GM18868 (cell line): ENCODE results near the gene ALDH1A3.

Source experiments
- ATAC-seq: cut with Tn5 transposase; IDR thresholded peaks from one replicate; pipeline ENCODE4 v1.9.1; 2021; ENCODE audit warnings: mild to moderate bottlenecking, moderate library complexity; ENCODE audit not compliant: unreplicated experiment

Gene ALDH1A3

DNA sequence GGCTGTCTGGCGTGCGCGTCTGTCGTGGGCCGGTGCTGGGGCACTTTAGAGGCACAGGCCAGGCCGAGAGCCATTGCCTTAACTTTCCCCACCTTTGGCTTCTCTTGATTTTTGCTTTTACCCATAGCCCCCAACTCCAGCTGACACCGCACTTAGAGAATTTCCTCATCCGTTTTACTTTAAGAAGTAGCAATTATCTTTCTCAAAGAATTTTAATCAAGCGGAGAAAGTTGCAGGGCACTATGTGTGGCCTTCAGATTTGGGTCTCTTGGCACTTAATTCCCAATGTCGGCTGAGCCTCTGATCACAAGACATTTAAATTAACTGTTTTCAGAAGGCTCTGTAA, 1.2 kb downstream of the ALDH1A3 start:
- no peak for ATAC-seq

DNA sequence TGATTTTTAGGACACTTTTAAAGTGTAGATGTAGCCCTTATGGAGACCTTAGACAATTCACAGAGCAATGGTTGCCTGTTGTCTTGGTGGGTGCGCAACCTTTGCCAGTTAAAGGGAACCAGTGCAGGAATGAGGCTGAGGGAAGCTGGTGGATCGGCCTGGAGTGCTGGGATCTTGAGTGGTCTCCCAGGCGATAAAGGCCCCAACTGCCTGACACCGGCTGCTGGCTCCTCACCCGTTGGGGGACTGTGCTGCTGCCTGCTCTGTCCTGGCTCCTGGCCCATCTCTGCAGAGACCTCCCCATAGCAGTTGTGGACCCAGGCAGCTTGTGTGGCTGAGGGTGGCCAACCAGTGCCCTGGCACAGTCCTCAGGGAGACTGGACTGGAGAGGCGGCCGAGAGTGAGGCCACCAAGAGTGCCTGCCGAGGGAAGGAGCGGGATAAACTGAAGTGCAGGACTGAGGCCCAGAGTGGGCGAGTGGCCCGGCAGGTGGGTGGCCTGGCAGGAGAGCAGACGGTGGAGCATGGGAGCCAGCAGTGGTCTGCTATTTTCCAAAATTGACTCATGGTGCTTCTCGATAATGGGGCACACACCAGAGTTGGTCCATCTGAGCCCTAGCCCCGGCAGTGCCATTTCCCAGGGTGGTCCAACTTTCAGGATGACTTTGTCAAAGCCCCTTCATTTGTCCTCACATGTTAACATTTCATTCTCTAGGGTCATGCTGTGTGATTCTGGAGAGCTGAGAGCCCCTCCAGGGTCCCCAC, 2.1 kb downstream of the ALDH1A3 start:
- no peak for ATAC-seq

DNA sequence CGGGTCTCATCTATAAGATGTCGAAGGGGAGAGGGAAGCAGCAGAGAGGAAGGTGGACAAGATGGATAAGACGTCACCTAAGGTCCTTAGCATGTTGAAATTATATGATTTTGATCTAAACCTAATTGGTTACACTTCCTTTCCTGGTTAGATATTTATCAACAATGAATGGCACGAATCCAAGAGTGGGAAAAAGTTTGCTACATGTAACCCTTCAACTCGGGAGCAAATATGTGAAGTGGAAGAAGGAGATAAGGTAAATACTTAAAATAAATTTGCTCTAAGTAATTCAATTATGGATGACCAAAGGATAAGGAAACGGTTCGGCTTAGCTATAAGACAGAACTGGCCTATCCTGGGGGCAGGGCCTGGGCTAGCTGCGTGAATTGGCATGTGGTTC, 5.5 kb downstream of the ALDH1A3 start:
- no peak for ATAC-seq

GRCh38 chr15:100885811-100886210, 6.2 kb downstream of the ALDH1A3 start:
- no peak for ATAC-seq

GRCh38 chr15:100887211-100887913, 7.7 kb downstream of the ALDH1A3 start:
- ATAC-seq: no peak

DNA sequence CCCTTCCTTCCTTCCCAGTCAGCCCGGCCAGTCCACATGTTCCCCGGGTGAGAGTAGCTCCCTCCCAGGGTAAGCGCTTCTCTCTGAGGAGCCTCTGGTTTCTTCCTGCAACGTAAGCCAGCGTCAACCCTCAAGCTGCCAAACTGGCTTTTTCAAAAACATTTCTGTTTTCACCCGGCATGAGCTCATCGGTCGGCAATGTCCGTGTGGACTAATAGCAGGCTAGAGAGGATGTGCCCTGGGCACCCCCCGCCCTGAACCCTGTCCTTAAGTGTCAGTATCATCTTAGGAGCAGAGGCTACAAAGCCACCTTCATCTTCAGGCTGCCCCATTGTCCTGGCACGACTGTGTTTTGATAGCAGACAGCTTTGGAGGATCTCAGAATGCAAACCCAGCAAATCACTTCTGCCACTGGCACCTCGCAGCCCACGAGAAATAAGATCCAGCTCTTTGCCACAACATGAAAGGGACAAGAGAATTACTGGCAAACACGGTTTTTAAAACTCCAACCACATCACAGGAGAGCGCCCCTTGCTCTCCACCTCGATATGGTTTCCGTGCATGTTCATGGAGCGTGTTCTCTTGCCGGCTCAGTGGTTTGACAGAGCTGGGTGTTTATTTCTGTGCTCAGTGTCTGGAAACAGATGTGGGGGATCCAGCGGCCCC, 9.9 kb downstream of the ALDH1A3 start:
- ATAC-seq: no peak

DNA sequence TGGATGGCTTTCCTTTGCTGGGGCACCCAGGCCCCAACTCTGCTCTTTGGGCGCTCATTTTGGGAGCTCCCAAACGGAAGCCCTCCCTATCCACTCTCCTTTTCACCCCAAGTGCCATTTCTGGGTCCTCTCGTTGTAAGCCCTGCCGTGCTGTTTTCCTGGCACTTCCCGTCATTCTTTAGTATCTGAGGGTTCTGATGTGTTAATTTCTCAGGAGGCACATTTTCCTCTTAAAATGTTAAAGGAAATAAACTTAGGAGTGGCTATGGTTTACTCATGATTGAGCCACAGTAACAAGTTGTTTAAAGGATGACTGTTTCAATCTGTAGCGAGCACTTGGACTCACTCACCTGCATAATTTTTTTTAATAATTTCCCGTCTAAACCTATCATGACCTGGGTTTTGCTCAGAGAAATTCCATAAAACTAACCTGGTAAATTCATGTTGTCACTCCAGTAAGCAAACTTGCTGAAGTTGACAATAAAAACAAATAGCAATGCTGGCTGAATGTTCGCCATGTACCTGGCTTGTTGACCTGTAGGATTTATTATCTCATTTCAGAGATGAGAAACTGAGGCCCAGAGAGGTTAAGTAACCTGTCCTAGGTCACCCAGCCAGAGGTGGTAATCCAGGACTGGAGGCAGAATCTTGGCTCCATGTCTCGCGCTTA, 10.6 kb downstream of the ALDH1A3 start:
- ATAC-seq: no peak

GRCh38 chr15:100890850-100891249, 11.2 kb downstream of the ALDH1A3 start:
- no peak for ATAC-seq

GRCh38 chr15:100891307-100892012, 11.8 kb downstream of the ALDH1A3 start:
- ATAC-seq: no peak

- no peak for ATAC-seq
These were observed 12.4 kb downstream of the ALDH1A3 start for GRCh38 chr15:100892013-100892355.

- no peak for ATAC-seq
These were observed 13.8 kb downstream of the ALDH1A3 start for GRCh38 chr15:100893261-100893963.

DNA sequence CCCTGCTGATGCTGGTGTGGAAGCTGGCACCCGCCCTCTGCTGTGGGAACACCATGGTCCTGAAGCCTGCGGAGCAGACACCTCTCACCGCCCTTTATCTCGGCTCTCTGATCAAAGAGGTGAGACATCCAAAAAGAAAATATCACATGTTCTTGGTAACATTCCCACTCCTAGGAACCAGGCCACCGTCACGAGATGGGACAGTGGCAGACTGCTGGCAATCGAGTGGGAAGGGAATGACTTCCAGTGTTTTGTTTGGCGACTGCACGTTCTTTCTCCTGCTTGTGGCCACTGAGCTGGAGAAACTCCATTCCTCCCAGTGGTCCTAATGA, 14.3 kb downstream of the ALDH1A3 start:
- no peak for ATAC-seq

- ATAC-seq: no peak
These were observed 16.1 kb downstream of the ALDH1A3 start for GRCh38 chr15:100895721-100896120.

DNA sequence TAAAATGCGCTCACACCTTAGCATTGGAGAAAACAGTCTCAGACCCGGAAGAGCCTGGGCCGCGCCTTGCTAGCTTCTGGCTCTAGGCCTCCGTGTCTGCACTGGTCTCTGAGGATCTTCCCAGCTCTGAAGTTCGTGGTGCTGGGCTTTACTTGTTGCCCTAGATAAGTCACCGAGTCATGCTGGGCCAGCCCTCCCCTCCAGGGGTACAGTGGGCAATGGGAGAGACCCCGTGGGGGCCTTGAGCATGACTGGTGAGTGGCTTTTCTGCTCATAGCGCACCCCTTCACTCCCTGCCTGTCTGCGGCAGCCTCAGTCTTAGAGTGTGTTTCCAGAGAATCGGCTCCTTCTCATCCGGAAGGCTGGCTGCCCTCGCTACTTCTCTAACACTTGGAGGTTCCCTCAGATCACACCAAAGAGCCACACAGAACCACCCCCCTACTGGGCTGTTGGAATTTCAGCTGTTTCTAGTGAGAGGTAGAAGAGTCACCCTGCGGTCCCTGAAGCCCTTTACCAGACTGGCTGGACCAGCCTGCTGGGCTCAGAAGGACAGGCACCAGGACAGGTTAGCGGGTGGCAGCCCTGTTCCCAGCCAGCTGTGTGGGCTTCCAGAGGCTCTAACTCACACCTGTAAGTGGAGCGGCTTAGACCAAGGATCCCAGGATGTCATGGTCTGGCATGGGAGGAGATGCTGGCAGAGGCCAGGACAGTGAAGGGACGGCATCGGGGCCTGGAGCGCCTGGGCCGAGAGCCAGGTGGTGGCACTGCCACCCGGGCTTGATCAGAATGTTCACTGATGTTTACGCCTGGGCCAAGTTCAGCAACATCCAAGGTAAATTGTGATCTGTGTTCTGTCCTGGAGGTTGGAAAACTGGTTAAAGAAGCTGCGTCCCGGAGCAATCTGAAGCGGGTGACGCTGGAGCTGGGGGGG, 17.9 kb downstream of the ALDH1A3 start:
- no peak for ATAC-seq

DNA sequence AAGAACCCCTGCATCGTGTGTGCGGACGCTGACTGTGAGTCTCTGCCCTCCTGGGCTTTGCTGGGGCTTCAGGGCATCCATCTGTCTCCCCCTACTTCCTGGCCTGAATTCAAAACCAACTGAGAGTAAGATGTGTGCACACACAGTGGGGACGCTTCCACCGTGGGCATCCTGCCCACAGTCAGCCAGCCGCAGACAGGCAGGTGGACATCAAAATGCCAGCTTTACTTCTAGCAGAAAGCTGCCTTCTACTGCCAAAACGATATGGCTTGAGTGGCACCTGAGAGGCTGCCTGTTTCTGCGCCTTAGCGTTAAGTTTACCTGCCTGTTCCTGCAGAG, 18.5 kb downstream of the ALDH1A3 start:
- ATAC-seq: no peak

DNA sequence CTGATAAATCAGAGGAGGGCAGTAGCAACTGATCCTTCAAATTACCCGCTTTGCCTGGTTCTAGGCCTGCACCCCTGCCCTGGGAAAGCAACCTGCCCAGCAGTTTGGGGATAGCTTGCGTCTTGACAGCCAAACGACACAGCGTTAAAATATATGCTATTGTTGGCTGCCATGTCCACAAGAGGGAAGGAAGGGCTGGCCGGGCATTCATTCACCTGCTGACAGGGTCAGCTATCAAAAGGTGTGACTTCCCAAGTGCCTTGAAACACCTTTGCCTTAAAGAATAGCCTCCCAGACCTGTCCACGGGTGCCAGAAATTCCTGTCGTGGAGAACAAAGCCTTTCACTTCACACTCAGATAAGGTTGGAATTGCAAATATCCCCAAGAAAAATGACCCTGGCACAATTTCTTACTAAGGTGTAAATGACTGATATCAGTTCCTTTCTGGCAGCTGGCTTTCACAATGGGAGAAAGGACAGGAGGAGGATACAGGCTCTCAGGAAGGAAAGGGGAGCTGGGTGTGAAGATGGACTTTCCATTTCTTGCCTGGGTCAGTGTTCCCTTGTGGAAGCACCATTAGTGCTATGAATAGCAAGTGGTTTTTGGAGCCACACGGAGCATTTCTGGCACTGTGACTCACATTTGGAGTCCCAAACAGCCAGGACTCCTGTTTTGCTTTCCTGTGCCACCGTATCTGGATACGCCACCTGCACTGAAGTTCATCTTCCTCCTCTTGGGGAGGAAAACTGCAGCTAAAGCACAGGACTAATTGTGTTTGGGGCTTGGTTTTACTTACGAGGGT, 19.2 kb downstream of the ALDH1A3 start:
- no peak for ATAC-seq

DNA sequence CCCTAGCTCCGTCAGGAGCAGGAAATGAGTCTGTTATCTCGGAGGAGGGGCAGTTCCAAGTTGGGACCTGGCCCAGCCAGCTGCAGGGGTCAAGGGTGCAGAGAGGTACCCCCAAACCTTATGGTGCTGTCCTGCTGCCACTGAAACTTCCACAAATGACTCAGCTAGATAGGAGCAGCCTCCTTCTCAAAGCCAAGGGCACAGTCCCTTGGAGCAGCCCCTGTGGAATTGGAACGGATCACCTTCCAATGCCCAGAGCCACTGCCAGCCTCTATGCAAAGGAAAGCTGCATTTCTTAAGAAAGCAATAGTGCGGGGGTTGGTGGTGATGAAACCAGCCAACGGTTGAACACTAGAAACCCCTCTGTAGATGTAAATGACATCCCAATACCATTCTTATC, 20.0 kb downstream of the ALDH1A3 start:
- no peak for ATAC-seq

- no peak for ATAC-seq
These were observed 20.6 kb downstream of the ALDH1A3 start for GRCh38 chr15:100900136-100900794.
